Loucy (cell line): ENCODE measurements around the gene CD38.

Source experiments
- EZH2phosphoT487 ChIP-seq: fragments of 200-600 bp; IDR thresholded peaks from 2 replicates; pipeline ENCODE4 v1.6.1; 2018; ENCODE audit warnings: antibody characterized with exemption, mild to moderate bottlenecking, moderate library complexity, borderline replicate concordance
- TF ChIP-seq, protein P1 (sequence below): fragments of 200-600 bp; sonication (generic); conservative IDR thresholded peaks from 2 replicates; pipeline ENCODE4 v1.5.1; 2014; ENCODE audit warnings: mild to moderate bottlenecking, antibody characterized with exemption, low read length

DNA sequence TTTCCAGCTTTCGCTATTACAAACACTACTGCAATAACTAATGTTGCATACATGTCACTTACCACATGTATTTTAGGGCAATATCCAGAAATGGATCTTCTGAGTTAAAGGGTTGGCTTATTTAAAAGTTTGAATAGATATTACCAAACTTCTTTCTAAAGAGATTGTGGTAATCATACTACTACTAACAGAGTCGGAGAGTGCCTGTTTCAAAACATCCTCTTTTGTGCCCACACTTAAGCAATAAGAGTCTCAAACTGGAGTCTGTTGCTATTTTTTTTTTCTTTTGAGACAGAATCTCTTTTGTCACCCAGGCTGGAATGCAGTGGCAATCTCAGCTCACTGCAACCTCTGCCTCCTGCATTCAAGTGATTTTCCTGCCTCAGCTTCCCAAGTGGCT is 124.6 kb downstream of the CD38 start:
- TF ChIP-seq, protein P1, sequence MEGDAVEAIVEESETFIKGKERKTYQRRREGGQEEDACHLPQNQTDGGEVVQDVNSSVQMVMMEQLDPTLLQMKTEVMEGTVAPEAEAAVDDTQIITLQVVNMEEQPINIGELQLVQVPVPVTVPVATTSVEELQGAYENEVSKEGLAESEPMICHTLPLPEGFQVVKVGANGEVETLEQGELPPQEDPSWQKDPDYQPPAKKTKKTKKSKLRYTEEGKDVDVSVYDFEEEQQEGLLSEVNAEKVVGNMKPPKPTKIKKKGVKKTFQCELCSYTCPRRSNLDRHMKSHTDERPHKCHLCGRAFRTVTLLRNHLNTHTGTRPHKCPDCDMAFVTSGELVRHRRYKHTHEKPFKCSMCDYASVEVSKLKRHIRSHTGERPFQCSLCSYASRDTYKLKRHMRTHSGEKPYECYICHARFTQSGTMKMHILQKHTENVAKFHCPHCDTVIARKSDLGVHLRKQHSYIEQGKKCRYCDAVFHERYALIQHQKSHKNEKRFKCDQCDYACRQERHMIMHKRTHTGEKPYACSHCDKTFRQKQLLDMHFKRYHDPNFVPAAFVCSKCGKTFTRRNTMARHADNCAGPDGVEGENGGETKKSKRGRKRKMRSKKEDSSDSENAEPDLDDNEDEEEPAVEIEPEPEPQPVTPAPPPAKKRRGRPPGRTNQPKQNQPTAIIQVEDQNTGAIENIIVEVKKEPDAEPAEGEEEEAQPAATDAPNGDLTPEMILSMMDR: no peak
- no peak for TF ChIP-seq EZH2phosphoT487
